Measurements from ENCODE around the gene CCL17. TPM values are rescaled to one million over a fixed set of nuclear protein-coding genes. Genes with fewer than 3 reads are reported as not detected.
A peak's percentile ranks its signal among the peaks of the same experiment; 100 is the strongest.

Gene CCL17
- total and polyA plus RNA-seq, 8 donors: 0.43 to 6.4 (median 1.1) TPM; not detected in 5

DNA sequence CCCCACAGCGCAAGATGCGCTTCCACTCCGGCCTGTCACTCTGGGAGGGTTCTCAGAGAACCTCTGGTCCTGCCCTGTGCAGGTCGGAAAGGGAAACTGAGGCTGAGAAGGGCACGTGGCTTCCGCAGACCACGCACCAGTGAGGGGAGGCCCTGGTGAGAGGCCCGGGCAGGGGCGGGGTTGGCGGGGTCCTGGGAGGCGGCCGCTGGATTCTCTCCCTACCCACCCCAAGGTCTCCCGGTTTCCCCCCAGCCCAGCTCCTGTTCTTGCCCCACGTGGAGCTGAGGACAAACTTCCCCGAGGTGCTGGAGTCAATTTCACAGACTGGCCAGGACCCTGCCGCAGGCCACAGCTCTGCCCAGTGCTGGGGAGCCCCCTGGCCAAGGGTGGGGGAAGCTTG is 11.5 kb downstream of the CCL17 start:
- peaks cover 6 to 32% of the 10 kb centered on the region in 2 donors for H3K4me1 ChIP-seq
- ATAC-seq (no peak), DNase-seq (no peak)
- intact Hi-C loops (cut with DNase I): loop anchor here (2.0 to 10.0 kb wide), 2 partner anchors 111 to 113 kb away; no protein-coding TSS in a partner anchor
- TF ChIP-seq, protein P1, sequence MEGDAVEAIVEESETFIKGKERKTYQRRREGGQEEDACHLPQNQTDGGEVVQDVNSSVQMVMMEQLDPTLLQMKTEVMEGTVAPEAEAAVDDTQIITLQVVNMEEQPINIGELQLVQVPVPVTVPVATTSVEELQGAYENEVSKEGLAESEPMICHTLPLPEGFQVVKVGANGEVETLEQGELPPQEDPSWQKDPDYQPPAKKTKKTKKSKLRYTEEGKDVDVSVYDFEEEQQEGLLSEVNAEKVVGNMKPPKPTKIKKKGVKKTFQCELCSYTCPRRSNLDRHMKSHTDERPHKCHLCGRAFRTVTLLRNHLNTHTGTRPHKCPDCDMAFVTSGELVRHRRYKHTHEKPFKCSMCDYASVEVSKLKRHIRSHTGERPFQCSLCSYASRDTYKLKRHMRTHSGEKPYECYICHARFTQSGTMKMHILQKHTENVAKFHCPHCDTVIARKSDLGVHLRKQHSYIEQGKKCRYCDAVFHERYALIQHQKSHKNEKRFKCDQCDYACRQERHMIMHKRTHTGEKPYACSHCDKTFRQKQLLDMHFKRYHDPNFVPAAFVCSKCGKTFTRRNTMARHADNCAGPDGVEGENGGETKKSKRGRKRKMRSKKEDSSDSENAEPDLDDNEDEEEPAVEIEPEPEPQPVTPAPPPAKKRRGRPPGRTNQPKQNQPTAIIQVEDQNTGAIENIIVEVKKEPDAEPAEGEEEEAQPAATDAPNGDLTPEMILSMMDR (IDR thresholded peaks at IDR 0.05): no peak
- no peak overlapping the region for H3K27ac ChIP-seq
- H3K27me3 ChIP-seq: no peaks in the 10 kb centered on the region
- H3K9me3 ChIP-seq: no peaks in the 10 kb centered on the region
- H3K4me3 ChIP-seq: no peak overlapping the region
- no peaks in the 10 kb centered on the region for H3K36me3 ChIP-seq

DNA sequence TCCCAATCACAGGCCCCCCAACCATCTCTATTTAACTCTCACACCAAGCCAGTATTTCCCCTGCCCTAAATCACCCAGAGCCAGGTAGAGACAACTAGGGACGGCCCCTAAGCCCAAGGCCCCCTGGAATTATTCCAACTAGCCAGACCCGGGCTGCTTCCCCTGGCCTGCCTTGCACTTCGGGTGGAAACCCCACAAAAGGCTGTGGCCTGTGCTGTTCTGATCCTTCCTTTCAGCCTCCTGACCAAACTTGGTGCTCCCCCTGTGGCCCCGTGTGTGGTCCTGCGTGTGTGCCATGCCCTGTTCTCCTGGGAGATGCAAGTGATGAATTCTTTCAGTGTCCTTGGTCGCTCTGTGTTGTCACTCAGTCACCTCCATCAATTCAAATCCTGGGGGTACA is 14.9 kb downstream of the CCL17 start:
- no peak for ATAC-seq
- Histone ChIP-seq H3K27me3 (no peaks in the 10 kb centered on the region), H3K4me1 (peaks cover 12 to 37% of the 10 kb centered on the region in 2 donors), H3K4me3 (no peak overlapping the region), H3K9me3 (no peaks in the 10 kb centered on the region), H3K36me3 (no peaks in the 10 kb centered on the region), H3K27ac (no peak overlapping the region)
- intact Hi-C loops (cut with DNase I): loop anchor here in 1 of 2 donors (10.0 kb wide), 1 partner anchor 115 kb away; no protein-coding TSS in a partner anchor
- DNase-seq: no peak
- TF ChIP-seq, protein P1 (IDR thresholded peaks at IDR 0.05): no peak

DNA sequence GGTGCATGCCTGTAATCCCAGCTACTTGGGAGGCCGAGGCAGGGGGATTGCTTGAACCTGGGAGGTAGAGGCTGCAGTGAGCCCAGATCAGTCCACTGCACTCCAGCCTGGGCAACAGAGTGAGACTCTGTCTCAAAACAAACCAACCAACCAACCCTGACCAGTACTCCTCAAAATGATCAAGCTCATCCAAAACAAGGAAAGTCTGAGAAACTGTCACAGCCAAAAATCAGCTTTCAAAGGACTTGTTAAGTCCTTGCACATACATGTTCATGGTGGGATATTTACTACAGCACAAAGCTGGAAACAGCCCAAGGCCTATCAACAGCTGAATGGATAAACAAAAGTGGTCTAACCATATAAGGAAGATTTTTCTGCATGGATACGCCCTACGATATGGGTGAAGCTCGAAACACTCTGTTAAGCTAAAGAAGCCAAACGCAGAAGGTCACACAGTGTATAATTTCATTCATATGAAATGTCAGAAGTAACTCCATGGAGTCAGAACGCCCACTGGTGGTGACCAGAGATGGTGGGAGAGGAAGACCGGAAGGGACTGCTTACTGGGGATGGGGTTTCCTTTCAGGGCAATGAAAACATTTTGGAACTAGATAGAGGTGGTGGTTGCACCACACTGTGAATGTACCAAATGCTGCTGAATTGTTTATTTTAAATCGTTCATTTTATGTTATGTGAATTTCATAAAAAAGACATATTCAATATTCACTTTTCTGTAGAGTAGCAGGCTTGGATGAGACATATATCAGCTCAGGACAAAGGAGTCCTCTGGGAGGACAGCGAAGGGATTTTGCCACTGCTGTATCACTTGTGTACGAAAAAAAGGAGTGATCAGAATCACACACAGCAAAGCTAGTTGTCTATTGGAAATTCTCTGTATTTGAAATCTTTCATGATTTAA is 17.7 kb downstream of the CCL17 start:
- intact Hi-C loops (cut with DNase I): loop anchor here in 1 of 2 donors (5.0 kb wide), 1 partner anchor 95 kb away; no protein-coding TSS in a partner anchor
- DNase-seq (peak in 2 of 4 donors; percentile 63 to 82), ATAC-seq (peak; percentile 46)
- peaks cover 0 to 13% of the 10 kb centered on the region in 2 donors for H3K36me3 ChIP-seq
- no peak overlapping the region for H3K27ac ChIP-seq
- no peaks in the 10 kb centered on the region for H3K27me3 ChIP-seq
- H3K9me3 ChIP-seq: no peaks in the 10 kb centered on the region
- TF ChIP-seq, protein P1 (IDR thresholded peaks at IDR 0.05): peak; percentile 50 to 55
- H3K4me1 ChIP-seq: peaks cover 10 to 33% of the 10 kb centered on the region in 2 donors
- no peak overlapping the region for H3K4me3 ChIP-seq

DNA sequence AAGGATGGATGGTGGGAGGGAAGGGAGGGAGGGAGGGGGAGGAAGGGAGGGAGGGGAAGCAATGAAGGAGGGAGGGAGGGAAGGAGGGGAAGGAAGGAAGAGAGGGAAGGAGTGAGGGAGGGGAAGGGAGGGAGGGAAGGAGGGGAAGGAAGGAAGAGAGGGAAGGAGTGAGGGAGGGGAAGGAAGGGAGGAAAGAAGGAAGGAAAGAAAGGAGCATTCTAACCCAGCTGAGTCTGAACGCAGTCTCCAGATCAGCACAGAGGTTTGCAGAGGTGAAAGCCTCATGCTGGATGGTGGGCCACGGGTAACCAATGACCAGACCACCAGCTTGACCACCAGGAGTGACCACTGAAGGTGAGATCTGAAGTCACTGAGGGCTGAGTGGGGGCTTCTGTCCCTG is 18.6 kb downstream of the CCL17 start:
- intact Hi-C loops (cut with DNase I): loop anchor here in 1 of 2 donors (5.0 kb wide), 1 partner anchor 94 kb away; no protein-coding TSS in a partner anchor
- TF ChIP-seq, protein P1 (IDR thresholded peaks at IDR 0.05): no peak
- peaks cover 0 to 22% of the 10 kb centered on the region in 2 donors for H3K36me3 ChIP-seq
- no peaks in the 10 kb centered on the region for H3K9me3 ChIP-seq
- H3K27ac ChIP-seq: no peak overlapping the region
- no peak overlapping the region for H3K4me3 ChIP-seq
- H3K4me1 ChIP-seq: peaks cover 6 to 24% of the 10 kb centered on the region in 2 donors
- DNase-seq: no peak
- no peak for ATAC-seq
- no peaks in the 10 kb centered on the region for H3K27me3 ChIP-seq

DNA sequence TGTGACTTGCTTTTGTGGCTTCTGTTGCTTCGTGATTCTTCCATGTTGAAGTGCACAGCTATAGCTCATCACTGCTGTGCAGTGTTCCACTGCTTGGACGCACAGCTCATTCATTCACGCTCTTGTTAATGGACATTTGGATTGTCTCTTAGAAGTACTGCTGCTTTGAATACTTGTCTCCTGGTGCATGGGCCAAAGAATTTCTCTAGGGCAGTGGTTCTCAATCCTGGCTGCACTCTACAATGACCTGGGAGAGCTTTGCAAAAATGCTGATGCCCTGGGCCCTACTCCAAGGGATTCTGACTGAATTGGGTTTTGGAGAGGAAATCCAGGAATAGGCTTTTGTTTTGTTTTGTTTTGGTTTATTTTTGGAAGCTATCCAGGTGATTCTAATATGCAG is 20.0 kb downstream of the CCL17 start:
- no peaks in the 10 kb centered on the region for H3K27me3 ChIP-seq
- DNase-seq (no peak), ATAC-seq (peak; percentile 9)
- H3K4me3 ChIP-seq: no peak overlapping the region
- peaks cover 6 to 11% of the 10 kb centered on the region in 2 donors for H3K4me1 ChIP-seq
- TF ChIP-seq, protein P1 (IDR thresholded peaks at IDR 0.05): no peak
- H3K27ac ChIP-seq: no peak overlapping the region
- peaks cover 0 to 36% of the 10 kb centered on the region in 2 donors for H3K36me3 ChIP-seq
- intact Hi-C loops (cut with DNase I): loop anchor here in 1 of 2 donors (5.0 kb wide), 1 partner anchor 93 kb away; no protein-coding TSS in a partner anchor
- H3K9me3 ChIP-seq: no peaks in the 10 kb centered on the region

Measured in left lung (tissue), 10 donors.